ENCODE results near the gene RASGRP3. TPM values are rescaled to one million over a fixed set of nuclear protein-coding genes. Genes with fewer than 3 reads are reported as not detected.

Gene RASGRP3
- total and polyA plus RNA-seq, 2 experiments from 2014 or later = 0.18 to 0.22 TPM

- WGBS, 2 experiments (ENCODE audit: low coverage in 1 of 2, low lambda C conversion rate in 2 of 2, missing lambda C conversion rate in 2 of 2) = 78 to 83% methylated on average over 2 of the region's 2 CpGs
- Histone ChIP-seq H3K36me3 (ENCODE audit: low read depth) (no peaks in the 10 kb centered on the region), H3K4me1 (ENCODE audit: insufficient read depth) (peaks cover 9% of the 10 kb centered on the region), H4K20me1 (ENCODE audit: insufficient read depth) (no peaks in the 10 kb centered on the region), H3K9me2 (ENCODE audit: insufficient read depth) (no peaks in the 10 kb centered on the region), H3K27me3 (replicated peaks; ENCODE audit: insufficient read depth) (no peaks in the 10 kb centered on the region), H3K27ac (no peak overlapping the region), H3K9me3 (ENCODE audit: low read depth) (no peaks in the 10 kb centered on the region), H3K9ac (no peak overlapping the region), H3K4me3 (no peak overlapping the region), H3F3A (ENCODE audit: insufficient read depth) (peaks cover 15% of the 10 kb centered on the region; the same call in 1 of the 2 replicates), H3K4me2 (ENCODE audit: unreplicated experiment) (no peak overlapping the region), H3K79me2 (ENCODE audit: insufficient read depth) (no peaks in the 10 kb centered on the region), H2AFZ (no peak overlapping the region)
- DNase-seq = no peak
- in situ Hi-C loops (cut with MboI) = no loop called here
- TF ChIP-seq EZH2phosphoT487 (IDR thresholded peaks at IDR 0.05; ENCODE audit: insufficient read depth, low read depth) = no peak
- no peak for TF ChIP-seq EZH2 (IDR thresholded peaks at IDR 0.05; ENCODE audit: insufficient read depth, poor library complexity, severe bottlenecking)
Measured at GRCh38 chr2:33489835-33490431, 13.5 kb downstream of the RASGRP3 start.

- DNase-seq = no peak
- no peaks in the 10 kb centered on the region for H3K9me2 ChIP-seq (ENCODE audit: insufficient read depth)
- H3K27me3 ChIP-seq (replicated peaks; ENCODE audit: insufficient read depth) = no peaks in the 10 kb centered on the region
- TF ChIP-seq EZH2phosphoT487 (IDR thresholded peaks at IDR 0.05; ENCODE audit: insufficient read depth, low read depth) (no peak), EZH2 (IDR thresholded peaks at IDR 0.05; ENCODE audit: insufficient read depth, poor library complexity, severe bottlenecking) (no peak)
- no peaks in the 10 kb centered on the region for H4K20me1 ChIP-seq (ENCODE audit: insufficient read depth)
- no peak overlapping the region for H3K4me3 ChIP-seq
- peaks cover 17% of the 10 kb centered on the region; the same call in 1 of the 2 replicates for H3F3A ChIP-seq (ENCODE audit: insufficient read depth)
- peaks cover 24% of the 10 kb centered on the region for H3K4me1 ChIP-seq (ENCODE audit: insufficient read depth)
- H3K79me2 ChIP-seq (ENCODE audit: insufficient read depth) = no peaks in the 10 kb centered on the region
- H3K9ac ChIP-seq = no peak overlapping the region
- 78 to 84% methylated on average over 4 of the region's 4 CpGs for WGBS, 2 experiments (ENCODE audit: low coverage in 1 of 2, low lambda C conversion rate in 2 of 2, missing lambda C conversion rate in 2 of 2)
- no peaks in the 10 kb centered on the region for H3K9me3 ChIP-seq (ENCODE audit: low read depth)
- in situ Hi-C loops (cut with MboI) = no loop called here
- H3K27ac ChIP-seq = no peak overlapping the region
- no peaks in the 10 kb centered on the region for H3K36me3 ChIP-seq (ENCODE audit: low read depth)
- H2AFZ ChIP-seq = no peak overlapping the region
- H3K4me2 ChIP-seq (ENCODE audit: unreplicated experiment) = no peak overlapping the region
Measured at GRCh38 chr2:33491441-33492084, 15.1 kb downstream of the RASGRP3 start.

GRCh38 chr2:33492399-33493134 lies 16.1 kb downstream of the RASGRP3 start:
- H3K36me3 ChIP-seq (ENCODE audit: low read depth) = no peaks in the 10 kb centered on the region
- H3K27me3 ChIP-seq (replicated peaks; ENCODE audit: insufficient read depth) = no peaks in the 10 kb centered on the region
- no peaks in the 10 kb centered on the region for H3K9me2 ChIP-seq (ENCODE audit: insufficient read depth)
- no peak overlapping the region for H3K27ac ChIP-seq
- peaks cover 26% of the 10 kb centered on the region for H3K4me1 ChIP-seq (ENCODE audit: insufficient read depth)
- 94 to 98% methylated on average over 6 of the region's 6 CpGs for WGBS, 2 experiments (ENCODE audit: low coverage in 1 of 2, low lambda C conversion rate in 2 of 2, missing lambda C conversion rate in 2 of 2)
- no peaks in the 10 kb centered on the region for H3K9me3 ChIP-seq (ENCODE audit: low read depth)
- no peak overlapping the region for H3K4me3 ChIP-seq
- no peak overlapping the region for H3K4me2 ChIP-seq (ENCODE audit: unreplicated experiment)
- no peak overlapping the region for H2AFZ ChIP-seq
- DNase-seq = no peak
- H3K79me2 ChIP-seq (ENCODE audit: insufficient read depth) = no peaks in the 10 kb centered on the region
- H3K9ac ChIP-seq = no peak overlapping the region
- in situ Hi-C loops (cut with MboI) = no loop called here
- TF ChIP-seq EZH2phosphoT487 (IDR thresholded peaks at IDR 0.05; ENCODE audit: insufficient read depth, low read depth) (no peak), EZH2 (IDR thresholded peaks at IDR 0.05; ENCODE audit: insufficient read depth, poor library complexity, severe bottlenecking) (no peak)
- peaks cover 19% of the 10 kb centered on the region; the same call in 1 of the 2 replicates for H3F3A ChIP-seq (ENCODE audit: insufficient read depth)
- no peaks in the 10 kb centered on the region for H4K20me1 ChIP-seq (ENCODE audit: insufficient read depth)

- Histone ChIP-seq H4K20me1 (ENCODE audit: insufficient read depth) (no peaks in the 10 kb centered on the region), H3K27me3 (replicated peaks; ENCODE audit: insufficient read depth) (no peaks in the 10 kb centered on the region), H3K27ac (no peak overlapping the region), H3K9me3 (ENCODE audit: low read depth) (no peaks in the 10 kb centered on the region), H3K9ac (no peak overlapping the region), H3K4me3 (no peak overlapping the region), H3K4me1 (ENCODE audit: insufficient read depth) (peaks cover 26% of the 10 kb centered on the region), H2AFZ (no peak overlapping the region), H3F3A (ENCODE audit: insufficient read depth) (peaks cover 11% of the 10 kb centered on the region; the same call in 1 of the 2 replicates), H3K36me3 (ENCODE audit: low read depth) (no peaks in the 10 kb centered on the region), H3K4me2 (ENCODE audit: unreplicated experiment) (peak overlapping the region; percentile 26), H3K79me2 (ENCODE audit: insufficient read depth) (no peaks in the 10 kb centered on the region), H3K9me2 (ENCODE audit: insufficient read depth) (no peaks in the 10 kb centered on the region)
- 76% methylated on average over 10 of the region's 10 CpGs for WGBS, 2 experiments (ENCODE audit: low coverage in 1 of 2, low lambda C conversion rate in 2 of 2, missing lambda C conversion rate in 2 of 2)
- in situ Hi-C loops (cut with MboI) = no loop called here
- peak; percentile 50 for DNase-seq
- TF ChIP-seq EZH2 (IDR thresholded peaks at IDR 0.05; ENCODE audit: insufficient read depth, poor library complexity, severe bottlenecking) = no peak
- TF ChIP-seq EZH2phosphoT487 (IDR thresholded peaks at IDR 0.05; ENCODE audit: insufficient read depth, low read depth) = no peak
Measured at GRCh38 chr2:33494155-33494779, 17.8 kb downstream of the RASGRP3 start.
